Activated T-helper 2 cell treated with anti-CD3 and anti-CD28 coated beads, Interferon-gamma antibody, Interleukin-2, Interleukin-4, amounts not matched to agents 10 μg/mL and 5 μg/mL and 100 μg/mL, durations not matched to agents 14 hours and 24 hours and 36 hours (primary cell): ENCODE data around the gene ECT2L. TPM values are rescaled to one million over a fixed set of nuclear protein-coding genes. Genes with fewer than 3 reads are reported as not detected.

Source experiments
- DNase-seq: peaks from one replicate; pipeline ENCODE4 v3.0.0; 2021; ENCODE audit warnings: low spot score
- H3K27ac Mint-ChIP-seq: one replicate; pipeline ENCODE4 v1.8.0; 2021; ENCODE audit warnings: mixed read lengths
- H3K27me3 Mint-ChIP-seq: one replicate; pipeline ENCODE4 v1.8.0; 2021; ENCODE audit warnings: low read depth, mixed read lengths
- H3K36me3 Mint-ChIP-seq: one replicate; pipeline ENCODE4 v1.8.0; 2021; ENCODE audit warnings: low read depth, mixed read lengths
- H3K4me1 Mint-ChIP-seq: one replicate; pipeline ENCODE4 v1.8.0; 2021; ENCODE audit warnings: low read depth, mixed read lengths
- H3K4me3 Mint-ChIP-seq: one replicate; pipeline ENCODE4 v1.8.0; 2021; ENCODE audit warnings: low read depth, mild to moderate bottlenecking, moderate library complexity, mixed read lengths
- H3K9me3 Mint-ChIP-seq: one replicate; pipeline ENCODE4 v1.8.0; 2021; ENCODE audit warnings: mixed read lengths
- intact Hi-C: fragments of 100-400 bp; cut with micrococcal nuclease; formaldehyde crosslinking; loops from one replicate; pipeline ENCODE4 v1.15.1; 2023
- total RNA-seq: library from RNA; stranded (reverse); gene quantifications from 2 replicates; pipeline ENCODE4 v1.2.3, GENCODE V29; 2022

The ECT2L gene
- total RNA-seq, 1 donor from 2014 or later, result not detected

GRCh38 chr6:138814179-138814834, 18.4 kb downstream of the ECT2L start:
- no peak for DNase-seq
- H3K27ac Mint-ChIP-seq, result no peak overlapping the region
- H3K9me3 Mint-ChIP-seq, result no peaks in the 10 kb centered on the region
- H3K27me3 Mint-ChIP-seq, result peaks cover 2% of the 10 kb centered on the region
- intact Hi-C loops, result no loop called here
- peaks cover 29% of the 10 kb centered on the region for H3K4me1 Mint-ChIP-seq
- H3K4me3 Mint-ChIP-seq, result no peak overlapping the region
- no peaks in the 10 kb centered on the region for H3K36me3 Mint-ChIP-seq

GRCh38 chr6:138815221-138815620, 19.3 kb downstream of the ECT2L start:
- H3K4me1 Mint-ChIP-seq, result peaks cover 35% of the 10 kb centered on the region
- no peaks in the 10 kb centered on the region for H3K36me3 Mint-ChIP-seq
- H3K27me3 Mint-ChIP-seq, result no peaks in the 10 kb centered on the region
- no peak overlapping the region for H3K27ac Mint-ChIP-seq
- no peak overlapping the region for H3K4me3 Mint-ChIP-seq
- intact Hi-C loops, result loop anchor here (5.0 kb wide), 5 partner anchors 57 to 372 kb away; no protein-coding TSS in a partner anchor
- no peaks in the 10 kb centered on the region for H3K9me3 Mint-ChIP-seq
- DNase-seq, result no peak

GRCh38 chr6:138815797-138816528, 20.1 kb downstream of the ECT2L start:
- DNase-seq, result no peak
- Mint-ChIP-seq H3K4me3 (no peak overlapping the region), H3K27ac (peak overlapping the region; percentile 79), H3K4me1 (peaks cover 38% of the 10 kb centered on the region), H3K36me3 (no peaks in the 10 kb centered on the region), H3K9me3 (no peaks in the 10 kb centered on the region), H3K27me3 (no peaks in the 10 kb centered on the region)
- intact Hi-C loops, result loop anchor here (1.0 to 5.0 kb wide), 10 partner anchors 56 to 559 kb away; partner anchors contain the start of genes CITED2 and REPS1

- intact Hi-C loops, result loop anchor here (1.0 to 5.0 kb wide), 12 partner anchors 44 to 557 kb away; partner anchors contain the start of genes ABRACL, CCDC28A, CITED2 and TXLNB
- Mint-ChIP-seq H3K9me3 (no peaks in the 10 kb centered on the region), H3K27me3 (no peaks in the 10 kb centered on the region), H3K4me3 (peak overlapping the region; percentile 61), H3K36me3 (no peaks in the 10 kb centered on the region), H3K27ac (peak overlapping the region; percentile 94), H3K4me1 (peaks cover 41% of the 10 kb centered on the region)
- no peak for DNase-seq
Observed at GRCh38 chr6:138817799-138818198, 21.9 kb downstream of the ECT2L start.

GRCh38 chr6:138818496-138819194, 22.8 kb downstream of the ECT2L start:
- H3K4me1 Mint-ChIP-seq, result peaks cover 41% of the 10 kb centered on the region
- peak overlapping the region; percentile 94 for H3K27ac Mint-ChIP-seq
- H3K4me3 Mint-ChIP-seq, result peak overlapping the region; percentile 61
- no peak for DNase-seq
- no peaks in the 10 kb centered on the region for H3K36me3 Mint-ChIP-seq
- H3K27me3 Mint-ChIP-seq, result no peaks in the 10 kb centered on the region
- H3K9me3 Mint-ChIP-seq, result no peaks in the 10 kb centered on the region
- intact Hi-C loops, result loop anchor here (1.0 to 5.0 kb wide), 7 partner anchors 54 to 472 kb away; partner anchors contain the start of gene TXLNB

GRCh38 chr6:138821519-138821918, 25.6 kb downstream of the ECT2L start:
- peaks cover 40% of the 10 kb centered on the region for H3K4me1 Mint-ChIP-seq
- H3K27ac Mint-ChIP-seq, result no peak overlapping the region
- no peaks in the 10 kb centered on the region for H3K9me3 Mint-ChIP-seq
- intact Hi-C loops, result no loop called here
- H3K4me3 Mint-ChIP-seq, result no peak overlapping the region
- no peaks in the 10 kb centered on the region for H3K27me3 Mint-ChIP-seq
- DNase-seq, result no peak
- H3K36me3 Mint-ChIP-seq, result no peaks in the 10 kb centered on the region

GRCh38 chr6:138824482-138825144, 28.7 kb downstream of the ECT2L start:
- peaks cover 16% of the 10 kb centered on the region for H3K4me1 Mint-ChIP-seq
- H3K9me3 Mint-ChIP-seq, result no peaks in the 10 kb centered on the region
- H3K4me3 Mint-ChIP-seq, result no peak overlapping the region
- H3K36me3 Mint-ChIP-seq, result no peaks in the 10 kb centered on the region
- peak; percentile 15 for DNase-seq
- intact Hi-C loops, result no loop called here
- H3K27ac Mint-ChIP-seq, result peak overlapping the region; percentile 1
- H3K27me3 Mint-ChIP-seq, result no peaks in the 10 kb centered on the region

- Mint-ChIP-seq H3K4me1 (peaks cover 2% of the 10 kb centered on the region), H3K36me3 (no peaks in the 10 kb centered on the region), H3K9me3 (no peaks in the 10 kb centered on the region), H3K27ac (no peak overlapping the region), H3K4me3 (no peak overlapping the region), H3K27me3 (no peaks in the 10 kb centered on the region)
- intact Hi-C loops, result no loop called here
- no peak for DNase-seq
Observed at GRCh38 chr6:138830248-138830647, 34.4 kb downstream of the ECT2L start.

GRCh38 chr6:138832182-138832581, 36.3 kb downstream of the ECT2L start:
- no peak overlapping the region for H3K4me3 Mint-ChIP-seq
- DNase-seq, result no peak
- H3K9me3 Mint-ChIP-seq, result no peaks in the 10 kb centered on the region
- peaks cover 2% of the 10 kb centered on the region for H3K4me1 Mint-ChIP-seq
- intact Hi-C loops, result no loop called here
- no peaks in the 10 kb centered on the region for H3K36me3 Mint-ChIP-seq
- H3K27ac Mint-ChIP-seq, result no peak overlapping the region
- no peaks in the 10 kb centered on the region for H3K27me3 Mint-ChIP-seq

- intact Hi-C loops, result no loop called here
- H3K4me3 Mint-ChIP-seq, result no peak overlapping the region
- H3K27ac Mint-ChIP-seq, result no peak overlapping the region
- H3K9me3 Mint-ChIP-seq, result no peaks in the 10 kb centered on the region
- H3K36me3 Mint-ChIP-seq, result no peaks in the 10 kb centered on the region
- no peaks in the 10 kb centered on the region for H3K27me3 Mint-ChIP-seq
- DNase-seq, result no peak
- H3K4me1 Mint-ChIP-seq, result peaks cover 2% of the 10 kb centered on the region
Observed at GRCh38 chr6:138833816-138834539, 38.1 kb downstream of the ECT2L start.

GRCh38 chr6:138837246-138837645, 41.4 kb downstream of the ECT2L start:
- Mint-ChIP-seq H3K4me1 (peaks cover 2% of the 10 kb centered on the region), H3K36me3 (no peaks in the 10 kb centered on the region), H3K27me3 (no peaks in the 10 kb centered on the region), H3K4me3 (no peak overlapping the region), H3K27ac (no peak overlapping the region), H3K9me3 (no peaks in the 10 kb centered on the region)
- intact Hi-C loops, result no loop called here
- no peak for DNase-seq

- no peaks in the 10 kb centered on the region for H3K27me3 Mint-ChIP-seq
- no peaks in the 10 kb centered on the region for H3K9me3 Mint-ChIP-seq
- no peak overlapping the region for H3K4me3 Mint-ChIP-seq
- DNase-seq, result no peak
- no peak overlapping the region for H3K27ac Mint-ChIP-seq
- intact Hi-C loops, result no loop called here
- H3K36me3 Mint-ChIP-seq, result no peaks in the 10 kb centered on the region
- H3K4me1 Mint-ChIP-seq, result no peaks in the 10 kb centered on the region
Observed at GRCh38 chr6:138844192-138844591, 48.3 kb downstream of the ECT2L start.
